AG10803 (cell line): ENCODE results near the gene KRTAP10-8.
A peak's percentile ranks its signal among the peaks of the same experiment; 100 is the strongest.
"Not testable (repeated sequence)": the region's sequence is repeated elsewhere in the genome, so short reads cannot be mapped to it uniquely, and the experiment has no call there.

ENCODE experiments used
- DNase-seq: peaks from one replicate; pipeline ENCODE4 v3.0.0; 2010; ENCODE audit warnings: low read depth
- H3K4me3 ChIP-seq: 2 replicates; pipeline ENCODE4 v1.5.1; 2011; ENCODE audit warnings: mild to moderate bottlenecking, low read length, control low read depth
- CTCF ChIP-seq: conservative IDR thresholded peaks from 2 replicates; pipeline ENCODE4 v1.5.1; 2011; ENCODE audit warnings: mild to moderate bottlenecking, low read length, control low read depth, inconsistent platforms

The KRTAP10-8 gene

GRCh38 chr21:44618504-44618903, 6.6 kb downstream of the KRTAP10-8 start:
- DNase-seq: peak; percentile 15
- peak; percentile 22; the same call in 1 of the 2 replicates for TF ChIP-seq CTCF
- H3K4me3 ChIP-seq: no peak overlapping the region

GRCh38 chr21:44618909-44619308, 7.0 kb downstream of the KRTAP10-8 start:
- no peak for TF ChIP-seq CTCF
- H3K4me3 ChIP-seq: no peak overlapping the region
- no peak for DNase-seq

- no peak for DNase-seq
- H3K4me3 ChIP-seq: no peak overlapping the region
- no peak for TF ChIP-seq CTCF
These were observed 8.0 kb downstream of the KRTAP10-8 start for GRCh38 chr21:44619886-44620285.

- H3K4me3 ChIP-seq: no peak overlapping the region
- TF ChIP-seq CTCF: no peak
- no peak for DNase-seq
These were observed 11.7 kb downstream of the KRTAP10-8 start for GRCh38 chr21:44623575-44623974.

- TF ChIP-seq CTCF: no peak
- no peak for DNase-seq
- no peak overlapping the region for H3K4me3 ChIP-seq
These were observed 13.9 kb downstream of the KRTAP10-8 start for GRCh38 chr21:44625756-44626155.

GRCh38 chr21:44626262-44626661, 14.4 kb downstream of the KRTAP10-8 start:
- no peak for TF ChIP-seq CTCF
- H3K4me3 ChIP-seq: no peak overlapping the region
- no peak for DNase-seq

GRCh38 chr21:44626673-44627143, 14.8 kb downstream of the KRTAP10-8 start, which contains the start of gene KRTAP10-9:
Gene KRTAP10-9 (plus strand): TSS chr21:44627093. CDS start chr21:44627172, 79 bp downstream.
- no peak for TF ChIP-seq CTCF
- DNase-seq: no peak
- H3K4me3 ChIP-seq: no peak within 1 kb of the TSS

GRCh38 chr21:44627181-44627822, 15.4 kb downstream of the KRTAP10-8 start:
- not testable (repeated sequence) for DNase-seq, H3K4me3 ChIP-seq

- not testable (repeated sequence) for H3K4me3 ChIP-seq, DNase-seq
These were observed 16.0 kb downstream of the KRTAP10-8 start for GRCh38 chr21:44627831-44628233.
